ENCODE data around the gene POLN. TPM values are rescaled to one million over a fixed set of nuclear protein-coding genes. Genes with fewer than 3 reads are reported as not detected.

Gene POLN
- total and polyA plus RNA-seq, 8 donors: 2.7 to 5.7 (median 3.9) TPM

DNA sequence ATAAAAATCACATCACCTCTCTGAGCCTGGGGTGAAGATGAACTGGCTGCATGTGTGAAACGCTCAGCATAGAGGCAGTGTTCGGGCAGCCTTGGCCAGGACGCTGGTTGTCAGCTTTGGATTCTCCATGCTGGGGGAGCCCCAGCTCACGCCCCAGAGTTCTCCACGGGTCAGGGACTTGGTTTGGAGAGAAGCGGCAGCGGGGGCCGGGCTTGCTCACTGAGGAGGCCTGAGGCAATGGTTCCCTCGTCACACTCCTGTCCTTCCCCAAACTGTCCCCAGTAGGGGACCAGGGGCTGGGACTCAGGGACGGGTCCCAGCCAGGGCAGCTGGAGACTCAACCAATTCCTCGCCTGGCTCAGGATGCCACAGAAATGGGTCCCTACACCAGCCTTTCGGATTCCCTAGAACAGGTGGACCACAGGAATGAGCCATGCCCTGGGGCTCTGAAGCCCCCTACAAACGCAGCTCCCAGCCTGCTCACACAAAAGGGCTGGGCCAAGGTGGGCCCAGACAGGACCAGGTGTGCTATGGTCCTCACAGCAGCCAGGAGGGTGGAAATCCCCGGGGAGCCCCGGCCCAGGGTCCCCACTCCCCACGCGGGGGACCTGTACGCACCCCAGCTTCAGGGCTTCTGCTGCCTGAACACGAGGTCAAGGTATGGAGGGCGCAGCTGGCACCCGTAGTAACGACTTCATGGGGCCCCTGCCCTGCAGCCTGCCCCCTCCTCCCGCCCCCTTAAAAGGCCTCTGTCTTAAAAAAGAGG lies 18.6 kb upstream of the POLN start:
- Histone ChIP-seq H3K27me3 (no peaks in the 10 kb centered on the region), H3K9me3 (no peaks in the 10 kb centered on the region), H3K4me3 (peak overlapping the region; percentile 89 to 93), H3K4me1 (peaks cover 49 to 68% of the 10 kb centered on the region in 2 donors), H3K36me3 (peaks cover 0 to 19% of the 10 kb centered on the region in 2 donors), H3K27ac (peak overlapping the region; percentile 69 to 74)
- TF ChIP-seq, protein P1, sequence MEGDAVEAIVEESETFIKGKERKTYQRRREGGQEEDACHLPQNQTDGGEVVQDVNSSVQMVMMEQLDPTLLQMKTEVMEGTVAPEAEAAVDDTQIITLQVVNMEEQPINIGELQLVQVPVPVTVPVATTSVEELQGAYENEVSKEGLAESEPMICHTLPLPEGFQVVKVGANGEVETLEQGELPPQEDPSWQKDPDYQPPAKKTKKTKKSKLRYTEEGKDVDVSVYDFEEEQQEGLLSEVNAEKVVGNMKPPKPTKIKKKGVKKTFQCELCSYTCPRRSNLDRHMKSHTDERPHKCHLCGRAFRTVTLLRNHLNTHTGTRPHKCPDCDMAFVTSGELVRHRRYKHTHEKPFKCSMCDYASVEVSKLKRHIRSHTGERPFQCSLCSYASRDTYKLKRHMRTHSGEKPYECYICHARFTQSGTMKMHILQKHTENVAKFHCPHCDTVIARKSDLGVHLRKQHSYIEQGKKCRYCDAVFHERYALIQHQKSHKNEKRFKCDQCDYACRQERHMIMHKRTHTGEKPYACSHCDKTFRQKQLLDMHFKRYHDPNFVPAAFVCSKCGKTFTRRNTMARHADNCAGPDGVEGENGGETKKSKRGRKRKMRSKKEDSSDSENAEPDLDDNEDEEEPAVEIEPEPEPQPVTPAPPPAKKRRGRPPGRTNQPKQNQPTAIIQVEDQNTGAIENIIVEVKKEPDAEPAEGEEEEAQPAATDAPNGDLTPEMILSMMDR (IDR thresholded peaks at IDR 0.05): no peak
- ATAC-seq: no peak
- DNase-seq: peak in 2 of 4 donors; percentile 37 to 80
- intact Hi-C loops (cut with DNase I): no loop called here

- intact Hi-C loops (cut with DNase I): no loop called here
- DNase-seq (peak in 2 of 4 donors; percentile 30 to 67), ATAC-seq (no peak)
- H3K9me3 ChIP-seq: no peaks in the 10 kb centered on the region
- H3K4me3 ChIP-seq: peak overlapping the region; percentile 89 to 93
- H3K27me3 ChIP-seq: no peaks in the 10 kb centered on the region
- peaks cover 51 to 74% of the 10 kb centered on the region in 2 donors for H3K4me1 ChIP-seq
- H3K27ac ChIP-seq: peak overlapping the region in 1 of 2 donors; percentile 74
- TF ChIP-seq, protein P1 (IDR thresholded peaks at IDR 0.05): no peak
- peaks cover 0 to 22% of the 10 kb centered on the region in 2 donors for H3K36me3 ChIP-seq
These were observed 17.8 kb upstream of the POLN start for GRCh38 chr4:2259541-2260343.

GRCh38 chr4:2259036-2259540 lies 17.2 kb upstream of the POLN start:
- peaks cover 51 to 77% of the 10 kb centered on the region in 2 donors for H3K4me1 ChIP-seq

DNA sequence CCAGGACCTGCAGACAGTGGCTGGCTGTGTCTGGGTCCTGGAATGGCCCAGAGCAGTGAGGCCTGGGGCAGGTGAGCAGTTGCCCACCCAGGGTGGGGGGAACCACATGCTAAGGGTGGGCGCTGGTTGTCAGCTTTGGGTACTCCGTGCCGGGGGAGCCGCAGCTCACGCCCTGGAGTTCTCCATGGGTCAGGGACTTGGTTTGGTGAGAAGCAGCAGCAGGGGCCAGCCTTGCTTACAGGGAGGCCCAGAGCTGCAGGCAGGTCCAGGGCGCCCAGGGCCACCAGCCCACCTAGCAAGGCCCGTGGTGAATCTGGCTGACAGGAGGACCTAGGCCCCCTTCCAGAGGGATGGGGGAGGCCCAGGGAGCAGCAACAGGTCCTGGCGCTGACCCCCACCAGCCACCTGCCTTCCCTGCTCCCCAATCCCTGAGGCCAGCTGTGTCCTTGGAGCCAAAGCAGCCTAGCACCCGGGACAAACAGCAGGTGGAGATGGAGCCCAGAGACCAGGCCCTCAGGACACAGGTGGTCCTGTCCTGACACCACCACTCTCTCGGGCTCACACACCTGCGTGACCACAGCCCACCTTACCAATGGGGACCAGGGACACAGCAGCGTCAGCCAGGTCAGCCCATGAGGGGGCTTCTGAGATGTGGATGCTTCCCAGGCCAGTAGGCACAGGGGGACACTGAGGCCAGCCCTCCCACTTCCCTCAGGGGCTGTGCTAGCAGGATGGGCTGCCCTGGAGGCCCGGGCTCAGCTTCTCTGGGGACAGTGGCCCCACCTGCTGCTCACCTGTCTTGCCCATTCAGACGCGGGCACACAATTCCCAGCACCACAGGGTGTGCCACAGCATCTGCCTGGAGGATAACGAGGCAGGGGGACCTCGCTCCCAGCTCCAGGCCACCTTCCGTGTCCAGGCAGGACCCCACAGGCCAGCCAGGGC lies 16.4 kb upstream of the POLN start:
- peaks cover 0 to 34% of the 10 kb centered on the region in 2 donors for H3K36me3 ChIP-seq
- ATAC-seq: no peak
- peak in 2 of 4 donors; percentile 24 to 73 for DNase-seq
- intact Hi-C loops (cut with DNase I): no loop called here
- H3K4me1 ChIP-seq: peaks cover 51 to 75% of the 10 kb centered on the region in 2 donors
- no peaks in the 10 kb centered on the region for H3K9me3 ChIP-seq
- H3K27ac ChIP-seq: peak overlapping the region in 1 of 2 donors; percentile 79
- H3K27me3 ChIP-seq: no peaks in the 10 kb centered on the region
- no peak overlapping the region for H3K4me3 ChIP-seq
- TF ChIP-seq, protein P1 (IDR thresholded peaks at IDR 0.05): no peak

More at GRCh38 chr4:2259036-2259540, 17.2 kb upstream of the POLN start:
- H3K27me3 ChIP-seq: no peaks in the 10 kb centered on the region
- intact Hi-C loops (cut with DNase I): no loop called here
- peaks cover 0 to 27% of the 10 kb centered on the region in 2 donors for H3K36me3 ChIP-seq
- ATAC-seq (no peak), DNase-seq (peak in 1 of 4 donors; percentile 31)
- TF ChIP-seq, protein P1 (IDR thresholded peaks at IDR 0.05): no peak
- H3K27ac ChIP-seq: peak overlapping the region in 1 of 2 donors; percentile 20
- no peaks in the 10 kb centered on the region for H3K9me3 ChIP-seq
- H3K4me3 ChIP-seq: no peak overlapping the region

All from left lung (tissue), 10 donors.